Neuronal stem cell (in vitro differentiated cells): Measurements from ENCODE around the gene AMIGO1.
"Not testable (repeated sequence)": the region's sequence is repeated elsewhere in the genome, so short reads cannot be mapped to it uniquely, and the experiment has no call there.

ENCODE experiments used
- DNase-seq: peaks from one replicate; pipeline ENCODE4 v3.0.0-alpha.2; 2013; ENCODE audit warnings: low spot score
- H2AFZ ChIP-seq: one replicate; pipeline ENCODE4 v1.6.1; 2013; ENCODE audit warnings: mild to moderate bottlenecking, low read length, inconsistent platforms
- H2AK5ac ChIP-seq: 2 replicates; pipeline ENCODE4 v1.6.1; 2013; ENCODE audit warnings: low read depth, mild to moderate bottlenecking, inconsistent platforms, low read length, moderate library complexity, mixed read lengths
- H2BK120ac ChIP-seq: 2 replicates; pipeline ENCODE4 v1.6.1; 2013; ENCODE audit warnings: low read depth, mild to moderate bottlenecking, inconsistent platforms, low read length, moderate library complexity, mixed read lengths
- H2BK12ac ChIP-seq: one replicate; pipeline ENCODE4 v1.6.1; 2013; ENCODE audit warnings: low read length, inconsistent platforms
- H2BK15ac ChIP-seq: 2 replicates; pipeline ENCODE4 v1.6.1; 2013; ENCODE audit warnings: mild to moderate bottlenecking, low read length, inconsistent platforms, mixed read lengths
- H2BK5ac ChIP-seq: one replicate; pipeline ENCODE4 v1.6.1; 2013; ENCODE audit warnings: inconsistent platforms, mild to moderate bottlenecking, low read length, moderate library complexity
- H3K14ac ChIP-seq: one replicate; pipeline ENCODE4 v1.6.1; 2013; ENCODE audit warnings: low read length, inconsistent platforms
- H3K18ac ChIP-seq: 2 replicates; pipeline ENCODE4 v1.6.1; 2013; ENCODE audit warnings: low read length, inconsistent platforms
- H3K23ac ChIP-seq: 2 replicates; pipeline ENCODE4 v1.6.1; 2013; ENCODE audit warnings: low read depth, mild to moderate bottlenecking, mixed read lengths, low read length, inconsistent platforms; ENCODE audit not compliant: poor library complexity
- H3K27ac ChIP-seq: replicated peaks from 3 replicates; pipeline ENCODE4 v1.5.1; 2013; ENCODE audit warnings: low read length, inconsistent platforms
- H3K27me3 ChIP-seq, 3 experiments: 2 replicates each; pipeline ENCODE4 v1.6.1; 2013; ENCODE audit warnings: low read length in 3 of 3, mild to moderate bottlenecking in 2 of 3, inconsistent platforms in 1 of 3, low read depth in 1 of 3, mixed read lengths in 1 of 3, moderate library complexity in 1 of 3; ENCODE audit not compliant: control insufficient read depth in 3 of 3, insufficient read depth in 3 of 3
- H3K36me3 ChIP-seq, 2 donors: replicated peaks in 1 of 2; 2 replicates each; pipeline ENCODE4 v1.6.1; 2013; ENCODE audit warnings: low read length in 2 of 2; ENCODE audit not compliant: control insufficient read depth in 2 of 2, insufficient read depth in 2 of 2
- H3K4ac ChIP-seq: 2 replicates; pipeline ENCODE4 v1.6.1; 2013; ENCODE audit warnings: inconsistent platforms, mild to moderate bottlenecking, low read length, moderate library complexity
- H3K4me1 ChIP-seq, 2 donors: 1 replicate in 1 of 2; 2 replicates in 1 of 2; pipeline ENCODE4 v1.6.1; 2013; ENCODE audit warnings: low read length in 2 of 2, low read depth in 1 of 2; ENCODE audit not compliant: control insufficient read depth in 2 of 2, insufficient read depth in 1 of 2
- H3K4me2 ChIP-seq: one replicate; pipeline ENCODE4 v1.6.1; 2013; ENCODE audit warnings: mild to moderate bottlenecking, low read length, inconsistent platforms; ENCODE audit not compliant: insufficient read depth, poor library complexity, severe bottlenecking
- H3K4me3 ChIP-seq, 2 donors: 2 replicates each; pipeline ENCODE4 v1.5.1; 2013; ENCODE audit warnings: low read length in 2 of 2, mild to moderate bottlenecking in 2 of 2, inconsistent platforms in 1 of 2, moderate library complexity in 1 of 2
- H3K79me1 ChIP-seq: one replicate; pipeline ENCODE4 v1.6.1; 2013; ENCODE audit warnings: low read depth, mild to moderate bottlenecking, inconsistent platforms, low read length, moderate library complexity
- H3K9ac ChIP-seq: one replicate; pipeline ENCODE4 v1.6.1; 2013; ENCODE audit warnings: mild to moderate bottlenecking, low read depth, low read length, inconsistent platforms; ENCODE audit not compliant: poor library complexity
- H3K9me3 ChIP-seq, 2 donors: replicated peaks in 1 of 2; 2 replicates each; pipeline versions ENCODE3 to v1.6.1; 2013; ENCODE audit warnings: low read length in 2 of 2, mild to moderate bottlenecking in 2 of 2, inconsistent platforms in 1 of 2, low read depth in 1 of 2, mixed read lengths in 1 of 2, moderate library complexity in 1 of 2; ENCODE audit not compliant: control insufficient read depth in 2 of 2, insufficient read depth in 1 of 2
- H4K8ac ChIP-seq: one replicate; pipeline ENCODE4 v1.6.1; 2013; ENCODE audit warnings: low read depth, mild to moderate bottlenecking, inconsistent platforms, low read length, moderate library complexity
- H4K91ac ChIP-seq: one replicate; pipeline ENCODE4 v1.6.1; 2013; ENCODE audit warnings: low read length, low read depth, mild to moderate bottlenecking, inconsistent platforms; ENCODE audit not compliant: poor library complexity
- WGBS, 2 donors: extraction: QIAGEN DNeasy Blood & Tissue Kit; methylation state at CpG; one replicate each; pipeline ENCODE4 v1.1.7; 2013; ENCODE audit warnings: missing lambda C conversion rate in 2 of 2, mixed read lengths in 1 of 2; ENCODE audit not compliant: insufficient read length in 2 of 2, insufficient replicate concordance in 1 of 2; ENCODE audit errors: extremely low coverage in 2 of 2; 5-methylcytosine and 5-hydroxymethylcytosine counted together

Gene AMIGO1

DNA sequence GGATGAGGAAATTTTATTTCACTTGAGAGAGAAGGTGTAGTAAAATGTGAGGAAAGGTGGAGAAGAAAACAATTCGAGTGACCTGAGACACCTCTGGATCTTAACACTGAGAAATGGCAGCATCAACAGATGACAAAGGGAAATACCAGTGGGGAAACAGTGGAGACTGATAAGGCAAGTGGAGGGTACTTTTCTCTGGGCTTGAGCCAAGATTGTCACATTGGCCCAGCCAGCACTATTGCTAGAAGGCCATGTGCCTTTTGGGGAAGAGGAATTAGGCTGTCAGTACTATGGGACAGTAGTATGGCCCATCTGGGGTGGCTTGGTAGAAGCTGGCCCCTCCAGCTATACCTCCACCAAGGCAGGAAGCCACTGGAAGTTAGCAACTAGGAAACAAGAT is 34.8 kb downstream of the AMIGO1 start:
- Histone ChIP-seq H2BK15ac (no peak overlapping the region), H3K36me3 (no peaks in the 10 kb centered on the region), H3K4me3 (no peak overlapping the region), H3K14ac (no peak overlapping the region), H3K27me3 (peaks cover 0 to 90% (median 17%) of the 10 kb centered on the region in 3 experiments), H3K4me1 (no peaks in the 10 kb centered on the region), H4K91ac (no peak overlapping the region), H3K23ac (no peak overlapping the region), H3K27ac (no peak overlapping the region), H2BK12ac (no peak overlapping the region), H3K9me3 (no peaks in the 10 kb centered on the region), H2BK120ac (no peak overlapping the region), H3K18ac (no peak overlapping the region), H3K4me2 (no peak overlapping the region), H3K4ac (no peak overlapping the region), H2AFZ (no peak overlapping the region), H4K8ac (no peak overlapping the region), H3K9ac (no peak overlapping the region), H3K79me1 (no peaks in the 10 kb centered on the region), H2BK5ac (no peak overlapping the region), H2AK5ac (no peak overlapping the region)
- WGBS, 2 donors = no CpG with 5 or more reads among the region's 1 CpG
- DNase-seq = no peak

DNA sequence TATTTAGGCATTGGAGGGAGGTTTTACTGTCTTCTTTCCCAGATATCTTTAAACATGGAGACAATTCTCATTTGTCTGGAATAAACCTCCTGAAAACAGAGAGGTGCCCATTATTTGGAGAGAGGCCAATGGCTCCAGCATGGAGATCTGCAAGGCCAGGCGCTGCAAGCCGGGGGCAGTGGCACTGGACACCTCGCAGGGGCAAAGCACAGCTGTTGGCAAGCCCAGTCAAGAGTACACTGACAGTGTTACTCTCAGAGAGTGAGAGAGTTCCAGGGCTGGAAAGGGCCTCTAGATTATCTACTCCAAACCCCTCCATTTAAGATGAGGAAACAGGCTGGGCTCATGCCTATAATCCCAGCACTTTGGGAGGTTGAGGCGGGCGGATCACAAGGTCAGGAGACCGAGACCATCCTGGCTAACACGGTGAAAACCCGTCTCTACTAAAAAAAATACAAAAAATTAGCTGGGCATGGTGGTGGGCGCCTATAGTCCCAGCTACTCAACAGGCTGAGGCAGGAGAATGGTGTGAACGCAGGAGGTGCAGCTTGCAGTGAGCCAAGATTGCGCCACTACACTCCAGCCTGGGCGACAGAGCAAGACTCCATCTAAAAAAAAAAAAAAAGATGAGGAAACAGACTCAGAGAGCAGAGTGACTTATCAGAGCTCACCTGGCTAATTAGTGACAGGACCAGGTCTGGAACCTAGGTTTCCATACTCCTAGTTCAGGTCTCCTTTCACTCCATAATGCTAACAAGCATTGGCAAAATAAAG is 36.1 kb downstream of the AMIGO1 start:
- not testable (repeated sequence) for H2BK12ac ChIP-seq
- WGBS, 2 donors = no CpG with 5 or more reads among the region's 12 CpGs

GRCh38 chr1:109472779-109473178 is 36.7 kb downstream of the AMIGO1 start:
- H2AFZ ChIP-seq = no peak overlapping the region
- no peak overlapping the region for H3K9ac ChIP-seq
- no peak overlapping the region for H2AK5ac ChIP-seq
- no peak overlapping the region for H2BK12ac ChIP-seq
- no peaks in the 10 kb centered on the region for H3K36me3 ChIP-seq
- H3K27ac ChIP-seq = no peak overlapping the region
- H2BK120ac ChIP-seq = no peak overlapping the region
- peaks cover 0 to 2% of the 10 kb centered on the region in 2 donors for H3K4me1 ChIP-seq
- no CpG with 5 or more reads among the region's 3 CpGs for WGBS, 2 donors
- no peak overlapping the region for H3K4me3 ChIP-seq
- no peak overlapping the region for H4K8ac ChIP-seq
- no peak overlapping the region for H3K23ac ChIP-seq
- H3K14ac ChIP-seq = no peak overlapping the region
- H3K27me3 ChIP-seq = peaks cover 0 to 88% (median 20%) of the 10 kb centered on the region in 3 experiments
- H3K4me2 ChIP-seq = no peak overlapping the region
- H3K9me3 ChIP-seq = no peaks in the 10 kb centered on the region
- H4K91ac ChIP-seq = no peak overlapping the region
- H3K18ac ChIP-seq = no peak overlapping the region
- no peaks in the 10 kb centered on the region for H3K79me1 ChIP-seq
- DNase-seq = no peak
- H2BK5ac ChIP-seq = no peak overlapping the region
- no peak overlapping the region for H3K4ac ChIP-seq
- H2BK15ac ChIP-seq = no peak overlapping the region

More for the DNA sequence above, 36.1 kb downstream of the AMIGO1 start:
- H2BK120ac ChIP-seq, H3K79me1 ChIP-seq, H3K4me3 ChIP-seq, H3K9me3 ChIP-seq, H3K4me2 ChIP-seq, H2BK5ac ChIP-seq, H3K14ac ChIP-seq, H3K4me1 ChIP-seq, H4K8ac ChIP-seq, H3K9ac ChIP-seq, H3K36me3 ChIP-seq, H2AK5ac ChIP-seq, H3K18ac ChIP-seq, H3K23ac ChIP-seq, H2AFZ ChIP-seq, H2BK15ac ChIP-seq, H3K4ac ChIP-seq, H3K27ac ChIP-seq, H4K91ac ChIP-seq, DNase-seq: not testable (repeated sequence)
- peaks cover 0 to 88% (median 18%) of the 10 kb centered on the region in 3 experiments for H3K27me3 ChIP-seq

DNA sequence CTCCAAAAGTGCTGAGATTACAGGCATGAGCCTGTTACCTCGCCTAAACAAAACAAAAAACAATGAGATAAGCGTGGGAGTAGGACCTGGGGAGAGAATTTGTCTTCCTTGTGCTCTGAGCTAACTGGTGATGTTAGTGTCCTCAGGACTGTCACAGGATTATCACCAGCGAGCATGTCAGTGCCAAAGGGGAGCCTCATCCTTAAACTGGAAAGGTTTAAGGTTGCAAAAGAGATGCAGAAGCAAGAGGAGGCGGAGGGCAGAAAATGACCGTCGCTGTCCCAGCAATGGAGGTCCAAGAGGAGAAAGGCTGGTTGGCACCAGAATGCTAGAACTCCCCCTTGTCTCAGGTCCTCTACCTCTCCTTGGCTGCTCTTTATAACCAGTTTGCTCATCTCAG is 39.3 kb downstream of the AMIGO1 start:
- Histone ChIP-seq H3K18ac (no peak overlapping the region), H2BK15ac (no peak overlapping the region), H2BK120ac (no peak overlapping the region), H3K23ac (no peak overlapping the region), H3K14ac (no peak overlapping the region), H3K4ac (no peak overlapping the region), H2BK12ac (no peak overlapping the region), H3K9ac (no peak overlapping the region), H2AK5ac (no peak overlapping the region), H3K4me3 (no peak overlapping the region), H3K9me3 (no peaks in the 10 kb centered on the region), H2AFZ (no peak overlapping the region), H3K27ac (no peak overlapping the region), H3K4me2 (no peak overlapping the region), H3K27me3 (peaks cover 15 to 89% (median 43%) of the 10 kb centered on the region in 3 experiments), H3K79me1 (no peaks in the 10 kb centered on the region), H3K36me3 (no peaks in the 10 kb centered on the region), H4K91ac (no peak overlapping the region), H2BK5ac (no peak overlapping the region), H4K8ac (no peak overlapping the region), H3K4me1 (peaks cover 2 to 3% of the 10 kb centered on the region in 2 donors)
- WGBS, 2 donors = no CpG with 5 or more reads among the region's 6 CpGs
- DNase-seq = no peak
